Kidney epithelial cell (primary cell): ENCODE data around the gene ADARB1. TPM values are rescaled to one million over a fixed set of nuclear protein-coding genes. Genes with fewer than 3 reads are reported as not detected.

Experiments
- DNase-seq: peaks from one replicate; pipeline ENCODE4 v3.0.0-alpha.2; 2010; ENCODE audit warnings: low read depth
- H3K27me3 ChIP-seq: 2 replicates; pipeline ENCODE4 v1.6.0; 2011; ENCODE audit warnings: low read length; ENCODE audit not compliant: control insufficient read depth, insufficient read depth
- H3K36me3 ChIP-seq: 2 replicates; pipeline ENCODE4 v1.5.1; 2011; ENCODE audit warnings: low read length; ENCODE audit not compliant: control insufficient read depth, insufficient read depth
- H3K4me3 ChIP-seq: 2 replicates; pipeline ENCODE4 v1.5.1; 2011; ENCODE audit warnings: low read depth, mild to moderate bottlenecking, control low read depth, low read length
- total RNA-seq: library from RNA; depleted of rRNA; stranded (reverse); fragments of >200 nt; gene quantifications from 2 replicates; pipeline ENCODE4 v1.2.3, GENCODE V29; 2015
- TF ChIP-seq, protein P1 (sequence below): IDR thresholded peaks from 2 replicates; pipeline ENCODE4 v1.5.1; 2011; ENCODE audit warnings: mild to moderate bottlenecking, moderate library complexity, low read length, control low read depth, inconsistent platforms; ENCODE audit not compliant: insufficient read depth, poor library complexity, severe bottlenecking

The ADARB1 gene
- total RNA-seq, 1 donor from 2014 or later, result 6.9 TPM

DNA sequence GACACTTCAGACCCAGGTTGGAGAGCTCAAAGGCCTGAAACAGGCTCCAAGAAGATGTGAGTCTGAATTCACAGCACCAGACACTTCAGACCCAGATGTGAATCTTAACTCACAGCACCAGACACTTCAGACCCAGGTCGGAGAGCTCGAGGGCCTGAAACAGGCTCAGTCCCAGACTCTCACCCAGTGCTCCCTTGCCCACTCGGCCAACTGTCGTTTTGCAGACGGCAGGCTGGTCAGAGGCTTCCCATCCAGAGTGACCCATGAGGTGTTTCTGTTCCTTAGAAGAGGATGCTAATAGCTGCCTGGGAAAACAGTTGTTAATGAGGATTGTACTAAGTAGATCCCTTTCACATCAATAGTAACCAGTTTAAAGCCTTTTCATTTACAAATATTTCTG lies 88.4 kb downstream of the ADARB1 start:
- H3K36me3 ChIP-seq, result no peaks in the 10 kb centered on the region
- no peak overlapping the region for H3K4me3 ChIP-seq
- TF ChIP-seq, protein P1, sequence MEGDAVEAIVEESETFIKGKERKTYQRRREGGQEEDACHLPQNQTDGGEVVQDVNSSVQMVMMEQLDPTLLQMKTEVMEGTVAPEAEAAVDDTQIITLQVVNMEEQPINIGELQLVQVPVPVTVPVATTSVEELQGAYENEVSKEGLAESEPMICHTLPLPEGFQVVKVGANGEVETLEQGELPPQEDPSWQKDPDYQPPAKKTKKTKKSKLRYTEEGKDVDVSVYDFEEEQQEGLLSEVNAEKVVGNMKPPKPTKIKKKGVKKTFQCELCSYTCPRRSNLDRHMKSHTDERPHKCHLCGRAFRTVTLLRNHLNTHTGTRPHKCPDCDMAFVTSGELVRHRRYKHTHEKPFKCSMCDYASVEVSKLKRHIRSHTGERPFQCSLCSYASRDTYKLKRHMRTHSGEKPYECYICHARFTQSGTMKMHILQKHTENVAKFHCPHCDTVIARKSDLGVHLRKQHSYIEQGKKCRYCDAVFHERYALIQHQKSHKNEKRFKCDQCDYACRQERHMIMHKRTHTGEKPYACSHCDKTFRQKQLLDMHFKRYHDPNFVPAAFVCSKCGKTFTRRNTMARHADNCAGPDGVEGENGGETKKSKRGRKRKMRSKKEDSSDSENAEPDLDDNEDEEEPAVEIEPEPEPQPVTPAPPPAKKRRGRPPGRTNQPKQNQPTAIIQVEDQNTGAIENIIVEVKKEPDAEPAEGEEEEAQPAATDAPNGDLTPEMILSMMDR, result no peak
- no peaks in the 10 kb centered on the region for H3K27me3 ChIP-seq
- no peak for DNase-seq

DNA sequence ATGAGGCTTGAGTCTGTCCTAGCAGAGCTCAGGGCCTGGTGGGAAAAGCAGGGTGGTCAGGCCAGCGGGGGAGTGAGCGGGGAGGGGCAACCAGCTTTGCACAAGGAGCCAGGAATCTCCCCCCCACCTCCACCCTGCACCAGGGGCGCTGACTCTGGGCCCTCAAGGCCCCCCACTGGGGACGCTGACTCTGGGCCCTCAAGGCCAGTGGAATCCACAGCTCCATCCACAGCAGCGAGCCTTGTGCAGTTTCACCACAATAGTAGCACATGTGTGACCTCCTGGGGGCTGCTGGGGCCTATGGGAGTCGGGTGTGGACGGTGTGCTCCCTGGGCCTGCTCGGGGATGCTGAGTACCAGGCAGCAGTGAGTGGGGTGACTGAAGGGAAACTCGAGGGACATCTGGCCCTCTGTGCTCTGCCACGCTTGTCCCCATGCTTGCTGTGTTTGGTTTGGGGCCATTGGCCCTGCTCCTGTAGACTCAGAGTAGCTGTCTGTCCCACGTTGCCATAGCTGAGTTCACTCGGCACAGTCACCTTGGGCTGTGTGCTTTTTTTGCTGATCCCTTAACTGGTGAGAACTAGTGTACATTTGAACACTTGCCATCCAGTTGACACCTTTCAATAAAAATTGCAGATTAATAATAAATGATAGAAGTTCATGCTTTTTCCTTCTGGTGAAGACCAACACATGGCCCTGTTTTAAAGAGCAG lies 89.2 kb downstream of the ADARB1 start:
- no peak for DNase-seq
- TF ChIP-seq, protein P1, result no peak
- H3K27me3 ChIP-seq, result no peaks in the 10 kb centered on the region
- H3K36me3 ChIP-seq, result no peaks in the 10 kb centered on the region
- no peak overlapping the region for H3K4me3 ChIP-seq

DNA sequence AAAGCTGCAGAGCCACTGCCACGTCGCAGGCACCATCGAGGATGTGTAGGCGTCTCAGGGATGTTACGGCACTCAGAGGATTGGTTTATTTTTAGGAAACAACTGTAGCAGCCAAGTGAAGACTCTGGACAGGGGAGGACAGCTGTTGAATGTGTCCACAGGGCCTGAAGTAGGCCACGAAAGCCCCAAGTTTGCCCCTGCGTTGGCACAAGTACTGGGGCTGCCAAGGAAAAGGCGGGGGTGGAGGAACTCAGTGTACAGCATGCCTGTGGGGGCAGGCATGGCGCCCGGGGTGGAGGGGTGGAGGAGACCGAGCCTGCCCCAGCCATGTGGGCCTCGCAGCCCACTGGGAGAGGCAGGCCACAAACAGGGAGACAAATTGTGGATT lies 89.7 kb downstream of the ADARB1 start:
- no peak overlapping the region for H3K4me3 ChIP-seq
- TF ChIP-seq, protein P1, result no peak
- DNase-seq, result no peak
- no peaks in the 10 kb centered on the region for H3K27me3 ChIP-seq
- no peaks in the 10 kb centered on the region for H3K36me3 ChIP-seq

DNA sequence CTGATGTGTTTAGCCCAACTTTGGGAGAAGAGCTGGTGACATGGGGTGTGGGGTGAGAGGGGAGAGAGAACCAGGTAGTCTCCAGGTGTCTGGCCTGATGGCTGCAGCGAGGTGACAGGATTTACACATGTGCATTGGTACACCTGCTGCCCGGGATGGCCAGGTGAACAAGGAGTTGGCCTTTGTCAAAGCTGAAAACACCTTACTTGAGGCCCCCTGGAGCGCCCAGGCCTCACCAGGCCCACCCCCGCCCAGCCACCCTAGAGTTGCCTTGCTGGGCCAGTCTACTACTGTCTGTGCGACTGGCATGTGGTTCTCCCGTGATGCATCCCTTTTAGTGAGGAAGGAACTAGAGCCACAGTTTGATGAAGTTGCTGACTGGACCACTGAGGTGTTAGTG lies 90.5 kb downstream of the ADARB1 start:
- DNase-seq, result no peak
- Histone ChIP-seq H3K36me3 (no peaks in the 10 kb centered on the region), H3K4me3 (no peak overlapping the region), H3K27me3 (no peaks in the 10 kb centered on the region)
- TF ChIP-seq, protein P1, result no peak

DNA sequence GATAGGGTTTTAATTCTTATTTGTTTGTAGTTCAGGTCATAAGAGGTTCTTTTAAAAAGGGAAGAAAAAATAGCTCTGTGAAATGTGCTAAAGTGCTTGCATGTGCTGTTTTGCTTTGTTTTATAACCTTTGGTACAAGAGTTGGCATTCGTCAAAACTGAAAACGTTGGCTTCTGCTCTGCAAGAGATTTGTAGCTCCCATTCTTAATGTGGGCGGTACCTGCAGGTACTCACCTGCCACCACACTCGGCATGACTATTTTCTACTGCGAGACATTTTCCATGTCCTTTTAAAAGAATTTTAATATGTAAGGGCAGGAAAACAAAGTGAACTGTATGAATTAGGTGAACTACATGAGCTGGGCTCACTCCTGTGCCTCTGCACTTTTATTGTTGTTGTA lies 92.6 kb downstream of the ADARB1 start:
- TF ChIP-seq, protein P1, result no peak
- Histone ChIP-seq H3K27me3 (no peaks in the 10 kb centered on the region), H3K36me3 (no peaks in the 10 kb centered on the region), H3K4me3 (no peak overlapping the region)
- DNase-seq, result no peak

DNA sequence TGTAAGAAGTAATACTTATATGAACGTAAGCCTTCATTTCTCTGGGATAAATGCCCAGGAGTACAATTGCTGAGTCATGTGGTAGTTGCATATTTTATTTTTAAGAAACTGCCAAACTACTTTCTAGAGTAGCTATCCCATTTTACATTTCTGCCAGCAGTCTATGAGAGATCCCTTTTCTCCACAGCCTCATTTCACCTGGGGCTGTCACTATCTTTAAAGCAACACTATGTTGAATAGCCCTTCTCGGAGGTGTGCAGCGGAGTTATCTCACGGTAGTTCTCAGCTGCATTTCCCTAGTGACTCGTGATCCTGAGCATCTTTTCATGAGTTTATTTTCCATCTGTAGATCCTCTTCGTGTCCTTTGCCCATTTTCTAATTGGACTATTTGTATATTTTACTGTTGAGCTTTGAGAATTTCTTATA lies 93.4 kb downstream of the ADARB1 start:
- no peak for DNase-seq

More for the DNA sequence above, 93.4 kb downstream of the ADARB1 start:
- TF ChIP-seq, protein P1, result no peak
- no peaks in the 10 kb centered on the region for H3K27me3 ChIP-seq
- no peaks in the 10 kb centered on the region for H3K36me3 ChIP-seq
- H3K4me3 ChIP-seq, result no peak overlapping the region
